Measurements from ENCODE around the gene GLTP.
"Not testable (repeated sequence)": the region's sequence is repeated elsewhere in the genome, so short reads cannot be mapped to it uniquely, and the experiment has no call there.

GLTP gene

GRCh38 chr12:109880043-109880931 lies at the start of gene GLTP:
Gene GLTP (minus strand): TSS chr12:109880541. CDS start chr12:109880374, 167 bp downstream.
- peak; percentile 92 for DNase-seq

GRCh38 chr12:109929326-109929725 lies 49.0 kb upstream of the GLTP start:
- DNase-seq = not testable (repeated sequence)

GRCh38 chr12:109928058-109928656 lies 47.8 kb upstream of the GLTP start:
- no peak for DNase-seq

- DNase-seq = peak; percentile 58
These were observed 47.3 kb upstream of the GLTP start for GRCh38 chr12:109927622-109928021.

GRCh38 chr12:109926488-109927210 lies 46.3 kb upstream of the GLTP start:
- no peak for DNase-seq

- DNase-seq = no peak
These were observed 45.7 kb upstream of the GLTP start for GRCh38 chr12:109926016-109926415.

- no peak for DNase-seq
These were observed 45.0 kb upstream of the GLTP start for GRCh38 chr12:109925185-109925840.

- DNase-seq = no peak
These were observed 43.3 kb upstream of the GLTP start for GRCh38 chr12:109923481-109924245.

- no peak for DNase-seq
These were observed 42.7 kb upstream of the GLTP start for GRCh38 chr12:109923038-109923437.

GRCh38 chr12:109921982-109922381 lies 41.6 kb upstream of the GLTP start:
- DNase-seq = no peak

- DNase-seq = no peak
These were observed 40.0 kb upstream of the GLTP start for GRCh38 chr12:109920261-109920780.

GRCh38 chr12:109919456-109919855 lies 39.1 kb upstream of the GLTP start:
- DNase-seq = no peak

GRCh38 chr12:109916045-109916444 lies 35.7 kb upstream of the GLTP start:
- DNase-seq = no peak

GRCh38 chr12:109915171-109916040 lies 35.1 kb upstream of the GLTP start:
- no peak for DNase-seq

GRCh38 chr12:109914461-109914860 lies 34.1 kb upstream of the GLTP start:
- no peak for DNase-seq

GRCh38 chr12:109912855-109913321 lies 32.5 kb upstream of the GLTP start:
- no peak for DNase-seq

GRCh38 chr12:109910969-109911348 lies 30.6 kb upstream of the GLTP start:
- peak; percentile 39 for DNase-seq

GRCh38 chr12:109910254-109910968 lies 30.1 kb upstream of the GLTP start:
- DNase-seq = no peak

GRCh38 chr12:109905301-109905700 lies 25.0 kb upstream of the GLTP start:
- DNase-seq = no peak

- no peak for DNase-seq
These were observed 22.6 kb upstream of the GLTP start for GRCh38 chr12:109902891-109903418.
